Measurements from ENCODE around the gene PARP11. TPM values are rescaled to one million over a fixed set of nuclear protein-coding genes. Genes with fewer than 3 reads are reported as not detected.

The PARP11 gene
- total RNA-seq, 1 experiment from 2014 or later, result 11.3 TPM

DNA sequence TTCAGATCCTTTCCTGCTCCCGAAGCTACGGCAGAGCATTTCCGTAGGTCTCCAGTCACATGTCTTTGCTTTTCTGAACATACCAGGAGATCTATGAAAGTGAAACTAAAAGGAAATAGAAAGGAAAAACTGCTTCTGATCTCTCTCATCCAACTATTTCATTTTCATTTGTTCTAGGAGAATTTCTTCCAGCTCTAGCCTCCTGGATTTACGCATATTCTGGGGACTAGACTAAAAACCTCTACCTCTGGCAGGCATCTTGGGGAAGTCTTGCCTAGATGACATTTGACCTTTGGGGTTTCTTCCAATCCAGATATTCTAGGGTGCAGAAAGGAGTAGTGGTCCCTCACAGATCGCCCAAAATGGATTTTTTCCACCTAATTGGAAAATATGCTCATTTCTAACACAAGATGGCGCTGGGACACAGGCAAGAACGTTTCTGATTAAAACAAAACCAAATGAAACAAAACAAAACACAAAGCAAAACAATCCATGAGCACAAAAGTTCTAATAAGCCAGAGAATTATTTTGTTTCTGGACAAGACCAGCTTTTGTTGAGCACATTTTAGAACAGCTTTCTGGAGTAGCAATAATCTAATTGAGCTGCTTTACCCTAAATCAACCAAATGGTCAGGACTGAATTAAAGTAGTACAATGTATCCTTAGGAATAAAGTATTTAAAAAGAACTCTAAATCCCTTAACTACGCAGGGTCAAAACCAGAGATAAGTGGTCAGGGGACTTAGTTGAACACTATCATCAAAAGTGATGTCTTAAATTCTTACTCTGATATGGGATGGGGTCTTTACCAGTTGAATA lies 12.3 kb upstream of the PARP11 start:
- H4K20me1 ChIP-seq (ENCODE audit: control insufficient read depth, insufficient read depth, insufficient read length), result no peaks in the 10 kb centered on the region
- H3K27ac ChIP-seq (ENCODE audit: insufficient read length, low read depth, low read length), result no peak overlapping the region
- H3K4me2 ChIP-seq (ENCODE audit: insufficient read depth, insufficient read length, low read length), result no peak overlapping the region
- no peak overlapping the region for H3K23ac ChIP-seq (ENCODE audit: insufficient read length, low read depth, low read length)
- H2BK120ac ChIP-seq (ENCODE audit: low read depth, low read length, poor library complexity, severe bottlenecking), result no peak overlapping the region
- H3K23me2 ChIP-seq (ENCODE audit: insufficient read length, low read depth, low read length, poor library complexity, severe bottlenecking), result no peaks in the 10 kb centered on the region
- no peak overlapping the region for H2BK12ac ChIP-seq (ENCODE audit: insufficient read length, low read depth, low read length)
- H2BK15ac ChIP-seq (ENCODE audit: low read depth, low read length), result no peak overlapping the region
- H3K9me3 ChIP-seq (ENCODE audit: control insufficient read depth, low read depth, low read length), result no peaks in the 10 kb centered on the region
- no peak overlapping the region for H4K8ac ChIP-seq (replicated peaks; ENCODE audit: insufficient read length, low read depth, low read length)
- H3K79me1 ChIP-seq (ENCODE audit: insufficient read depth, low read depth, low read length, poor library complexity, severe bottlenecking), result no peaks in the 10 kb centered on the region
- no peak overlapping the region for H3K56ac ChIP-seq (ENCODE audit: insufficient read length, low read depth, low read length)
- H4K91ac ChIP-seq (ENCODE audit: insufficient read length, low read depth, low read length), result no peak overlapping the region
- no peaks in the 10 kb centered on the region for H3K36me3 Mint-ChIP-seq (ENCODE audit: insufficient read depth in 1 of 3, low read depth in 3 of 3)
- no peaks in the 10 kb centered on the region for H3K79me2 ChIP-seq (ENCODE audit: insufficient read depth, low read length)
- H3K4ac ChIP-seq (ENCODE audit: low read depth, low read length), result no peak overlapping the region
- H3K18ac ChIP-seq (ENCODE audit: insufficient read length, low read depth, low read length), result no peak overlapping the region
- WGBS (ENCODE audit: extremely low coverage, insufficient read length, low lambda C conversion rate), result no CpG with 5 or more reads among the region's 8 CpGs
- H3K4me1 Mint-ChIP-seq, result peaks cover 19 to 28% of the 10 kb centered on the region in 2 experiments
- peak overlapping the region; percentile 78 for H2AFZ ChIP-seq (ENCODE audit: low read length)
- no peaks in the 10 kb centered on the region for H3K9me3 Mint-ChIP-seq
- 0 out of 2 replicates have a peak, but pooled peaks cover 2% of the 10 kb centered on the region for H3K27me3 ChIP-seq (ENCODE audit: insufficient read depth, low read length)
- H4K5ac ChIP-seq (ENCODE audit: insufficient read length, low read depth, low read length), result no peak overlapping the region
- no peak overlapping the region for H2BK5ac ChIP-seq (ENCODE audit: insufficient read length, low read length)
- no peak overlapping the region for H3K9ac ChIP-seq (ENCODE audit: extremely low read depth, insufficient read length, low read length)
- no peak overlapping the region for H3K14ac ChIP-seq (ENCODE audit: insufficient read depth, low read length)
- no peak for DNase-seq
- TF ChIP-seq, protein P1, sequence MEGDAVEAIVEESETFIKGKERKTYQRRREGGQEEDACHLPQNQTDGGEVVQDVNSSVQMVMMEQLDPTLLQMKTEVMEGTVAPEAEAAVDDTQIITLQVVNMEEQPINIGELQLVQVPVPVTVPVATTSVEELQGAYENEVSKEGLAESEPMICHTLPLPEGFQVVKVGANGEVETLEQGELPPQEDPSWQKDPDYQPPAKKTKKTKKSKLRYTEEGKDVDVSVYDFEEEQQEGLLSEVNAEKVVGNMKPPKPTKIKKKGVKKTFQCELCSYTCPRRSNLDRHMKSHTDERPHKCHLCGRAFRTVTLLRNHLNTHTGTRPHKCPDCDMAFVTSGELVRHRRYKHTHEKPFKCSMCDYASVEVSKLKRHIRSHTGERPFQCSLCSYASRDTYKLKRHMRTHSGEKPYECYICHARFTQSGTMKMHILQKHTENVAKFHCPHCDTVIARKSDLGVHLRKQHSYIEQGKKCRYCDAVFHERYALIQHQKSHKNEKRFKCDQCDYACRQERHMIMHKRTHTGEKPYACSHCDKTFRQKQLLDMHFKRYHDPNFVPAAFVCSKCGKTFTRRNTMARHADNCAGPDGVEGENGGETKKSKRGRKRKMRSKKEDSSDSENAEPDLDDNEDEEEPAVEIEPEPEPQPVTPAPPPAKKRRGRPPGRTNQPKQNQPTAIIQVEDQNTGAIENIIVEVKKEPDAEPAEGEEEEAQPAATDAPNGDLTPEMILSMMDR (conservative IDR thresholded peaks at IDR 0.05), result peak; percentile 88
- peaks cover 3% of the 10 kb centered on the region; the same call in 1 of the 2 replicates for H3K27me3 Mint-ChIP-seq (ENCODE audit: low read depth)
- H3K4me1 ChIP-seq (ENCODE audit: insufficient read depth, low read length), result no peaks in the 10 kb centered on the region; the same call in 1 of the 2 replicates
- no peak overlapping the region for H3K4me3 Mint-ChIP-seq
- no peak overlapping the region for H3T11ph ChIP-seq (ENCODE audit: low read length)
- no peak overlapping the region for H2BK20ac ChIP-seq (ENCODE audit: low read depth, low read length, poor library complexity, severe bottlenecking)
- no peak overlapping the region for H2AK5ac ChIP-seq (ENCODE audit: insufficient read length, low read length)
- H3K27ac Mint-ChIP-seq, result peak overlapping the region in 1 of 3 experiments; percentile 21; a peak in 1 of 7 replicates

Data from H9 (cell line).